Panc1 (cell line): Measurements from ENCODE around the gene HOXD13.

Experiments used
- CTCF ChIP-seq: fragments of 450-650 bp; IDR thresholded peaks from 2 replicates; pipeline ENCODE4 v1.5.1; 2017; ENCODE audit warnings: mild to moderate bottlenecking
- REST ChIP-seq, 2 experiments: IDR thresholded peaks; 2 replicates each; pipeline ENCODE4 v1.6.1; 2011 to 2012; ENCODE audit warnings: low read depth in 2 of 2, control low read depth in 1 of 2, low read length in 1 of 2, mild to moderate bottlenecking in 1 of 2, moderate library complexity in 1 of 2; ENCODE audit not compliant: insufficient read depth in 1 of 2

DNA sequence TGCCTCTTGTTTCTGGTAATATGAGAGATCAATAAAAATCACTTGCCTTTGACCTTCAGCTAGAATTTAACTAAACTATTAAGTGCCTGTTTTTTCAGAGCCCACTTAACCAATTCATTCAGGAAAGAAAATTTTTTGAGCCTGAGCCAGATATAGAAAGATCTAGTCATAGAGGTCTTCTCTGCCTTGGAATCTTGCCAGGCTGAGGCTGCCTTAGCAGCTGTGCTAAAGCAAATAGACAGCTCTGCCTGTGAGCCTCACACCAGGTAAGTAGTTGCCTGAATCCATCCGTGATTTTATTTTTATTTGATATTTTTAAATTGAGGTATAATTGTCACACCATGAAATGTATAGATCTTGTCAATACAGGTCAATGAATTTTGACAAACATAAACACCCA, 36.1 kb upstream of the HOXD13 start:
- no peak for TF ChIP-seq REST (IDR thresholded peaks at IDR 0.05; ENCODE audit: insufficient read depth in 1 of 2, low read depth in 2 of 2, low read length in 1 of 2)
- TF ChIP-seq CTCF = no peak
